ENCODE data around the gene NPTXR. TPM values are rescaled to one million over a fixed set of nuclear protein-coding genes. Genes with fewer than 3 reads are reported as not detected.
A peak's percentile ranks its signal among the peaks of the same experiment; 100 is the strongest.

The NPTXR gene
- total and polyA plus RNA-seq, 10 of the 15 experiments (the other 5 are each of a cell fraction or from before 2014, with no cell fraction given): 0.02 to 0.38 (median 0.07) TPM; not detected in 2

DNA sequence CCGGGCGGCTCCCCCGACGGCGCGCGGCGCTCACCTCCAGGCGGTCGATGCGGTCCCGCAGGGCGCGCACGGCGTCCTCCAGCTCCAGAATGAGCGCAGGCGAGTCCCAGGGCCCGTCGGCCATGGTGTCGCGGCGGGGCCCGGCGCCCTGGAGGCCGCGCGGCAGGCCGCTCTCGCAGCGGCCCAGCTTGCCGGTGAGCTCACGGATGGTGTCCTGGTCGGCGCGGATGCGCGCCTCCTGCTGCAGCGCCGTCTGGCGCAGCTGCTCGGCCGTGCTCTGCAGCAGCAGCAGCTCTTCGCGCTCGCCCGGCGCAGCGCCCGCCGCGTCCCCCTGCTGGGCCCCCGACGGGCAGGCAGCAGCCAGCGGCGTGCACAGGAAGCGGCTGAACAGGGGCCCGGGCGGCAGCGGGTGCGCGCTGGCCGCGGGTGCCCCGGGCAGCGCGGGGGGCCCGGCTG, 599 bp downstream of the NPTXR start:
- no peaks in the 10 kb centered on the region for H3K9me3 ChIP-seq (replicated peaks; ENCODE audit: control insufficient read depth, insufficient read depth, low read length)
- no TSS peak for BruUV-seq (replicated peaks)
- no peaks in the 10 kb centered on the region for H3K79me2 ChIP-seq (ENCODE audit: control insufficient read depth, insufficient read depth, low read length)
- no peaks in the 10 kb centered on the region for H3K4me1 ChIP-seq (ENCODE audit: control insufficient read depth, insufficient read depth, low read length)
- 8% methylated on average over 56 of the region's 68 CpGs for WGBS (ENCODE audit: insufficient coverage, insufficient replicate concordance, low lambda C conversion rate, missing lambda C conversion rate)
- peaks cover 22 to 27% of the 10 kb centered on the region in 2 experiments for H3K27me3 ChIP-seq (replicated peaks in 1 of 2; ENCODE audit: control insufficient read depth in 2 of 2, insufficient read depth in 2 of 2, low read length in 1 of 2)
- H3K4me2 ChIP-seq (ENCODE audit: control insufficient read depth, insufficient read depth): peak overlapping the region; percentile 30; the same call in 1 of the 2 replicates
- TF ChIP-seq SMC3 (IDR thresholded peaks at IDR 0.05; ENCODE audit: borderline replicate concordance, low read length): no peak
- TF ChIP-seq, protein P1, sequence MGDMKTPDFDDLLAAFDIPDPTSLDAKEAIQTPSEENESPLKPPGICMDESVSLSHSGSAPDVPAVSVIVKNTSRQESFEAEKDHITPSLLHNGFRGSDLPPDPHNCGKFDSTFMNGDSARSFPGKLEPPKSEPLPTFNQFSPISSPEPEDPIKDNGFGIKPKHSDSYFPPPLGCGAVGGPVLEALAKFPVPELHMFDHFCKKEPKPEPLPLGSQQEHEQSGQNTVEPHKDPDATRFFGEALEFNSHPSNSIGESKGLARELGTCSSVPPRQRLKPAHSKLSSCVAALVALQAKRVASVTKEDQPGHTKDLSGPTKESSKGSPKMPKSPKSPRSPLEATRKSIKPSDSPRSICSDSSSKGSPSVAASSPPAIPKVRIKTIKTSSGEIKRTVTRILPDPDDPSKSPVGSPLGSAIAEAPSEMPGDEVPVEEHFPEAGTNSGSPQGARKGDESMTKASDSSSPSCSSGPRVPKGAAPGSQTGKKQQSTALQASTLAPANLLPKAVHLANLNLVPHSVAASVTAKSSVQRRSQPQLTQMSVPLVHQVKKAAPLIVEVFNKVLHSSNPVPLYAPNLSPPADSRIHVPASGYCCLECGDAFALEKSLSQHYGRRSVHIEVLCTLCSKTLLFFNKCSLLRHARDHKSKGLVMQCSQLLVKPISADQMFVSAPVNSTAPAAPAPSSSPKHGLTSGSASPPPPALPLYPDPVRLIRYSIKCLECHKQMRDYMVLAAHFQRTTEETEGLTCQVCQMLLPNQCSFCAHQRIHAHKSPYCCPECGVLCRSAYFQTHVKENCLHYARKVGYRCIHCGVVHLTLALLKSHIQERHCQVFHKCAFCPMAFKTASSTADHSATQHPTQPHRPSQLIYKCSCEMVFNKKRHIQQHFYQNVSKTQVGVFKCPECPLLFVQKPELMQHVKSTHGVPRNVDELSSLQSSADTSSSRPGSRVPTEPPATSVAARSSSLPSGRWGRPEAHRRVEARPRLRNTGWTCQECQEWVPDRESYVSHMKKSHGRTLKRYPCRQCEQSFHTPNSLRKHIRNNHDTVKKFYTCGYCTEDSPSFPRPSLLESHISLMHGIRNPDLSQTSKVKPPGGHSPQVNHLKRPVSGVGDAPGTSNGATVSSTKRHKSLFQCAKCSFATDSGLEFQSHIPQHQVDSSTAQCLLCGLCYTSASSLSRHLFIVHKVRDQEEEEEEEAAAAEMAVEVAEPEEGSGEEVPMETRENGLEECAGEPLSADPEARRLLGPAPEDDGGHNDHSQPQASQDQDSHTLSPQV (IDR thresholded peaks at IDR 0.05): no peak
- 0 out of 2 replicates have a peak, but pooled peaks have one; percentile 7 for TF ChIP-seq RAD21 (IDR thresholded peaks at IDR 0.05; ENCODE audit: insufficient read depth, low read depth, low read length)
- no peak for TF ChIP-seq CBX5 (IDR thresholded peaks at IDR 0.05; ENCODE audit: low read depth)
- TF ChIP-seq HDAC6 (IDR thresholded peaks at IDR 0.05; ENCODE audit: unreplicated experiment): peak; percentile 56
- TF ChIP-seq, protein P2, sequence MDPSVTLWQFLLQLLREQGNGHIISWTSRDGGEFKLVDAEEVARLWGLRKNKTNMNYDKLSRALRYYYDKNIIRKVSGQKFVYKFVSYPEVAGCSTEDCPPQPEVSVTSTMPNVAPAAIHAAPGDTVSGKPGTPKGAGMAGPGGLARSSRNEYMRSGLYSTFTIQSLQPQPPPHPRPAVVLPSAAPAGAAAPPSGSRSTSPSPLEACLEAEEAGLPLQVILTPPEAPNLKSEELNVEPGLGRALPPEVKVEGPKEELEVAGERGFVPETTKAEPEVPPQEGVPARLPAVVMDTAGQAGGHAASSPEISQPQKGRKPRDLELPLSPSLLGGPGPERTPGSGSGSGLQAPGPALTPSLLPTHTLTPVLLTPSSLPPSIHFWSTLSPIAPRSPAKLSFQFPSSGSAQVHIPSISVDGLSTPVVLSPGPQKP (IDR thresholded peaks at IDR 0.05; ENCODE audit: low read depth, low read length): no peak
- TF ChIP-seq SUZ12 (IDR thresholded peaks at IDR 0.05; ENCODE audit: unreplicated experiment): peak; percentile 90
- TF ChIP-seq, protein P3, sequence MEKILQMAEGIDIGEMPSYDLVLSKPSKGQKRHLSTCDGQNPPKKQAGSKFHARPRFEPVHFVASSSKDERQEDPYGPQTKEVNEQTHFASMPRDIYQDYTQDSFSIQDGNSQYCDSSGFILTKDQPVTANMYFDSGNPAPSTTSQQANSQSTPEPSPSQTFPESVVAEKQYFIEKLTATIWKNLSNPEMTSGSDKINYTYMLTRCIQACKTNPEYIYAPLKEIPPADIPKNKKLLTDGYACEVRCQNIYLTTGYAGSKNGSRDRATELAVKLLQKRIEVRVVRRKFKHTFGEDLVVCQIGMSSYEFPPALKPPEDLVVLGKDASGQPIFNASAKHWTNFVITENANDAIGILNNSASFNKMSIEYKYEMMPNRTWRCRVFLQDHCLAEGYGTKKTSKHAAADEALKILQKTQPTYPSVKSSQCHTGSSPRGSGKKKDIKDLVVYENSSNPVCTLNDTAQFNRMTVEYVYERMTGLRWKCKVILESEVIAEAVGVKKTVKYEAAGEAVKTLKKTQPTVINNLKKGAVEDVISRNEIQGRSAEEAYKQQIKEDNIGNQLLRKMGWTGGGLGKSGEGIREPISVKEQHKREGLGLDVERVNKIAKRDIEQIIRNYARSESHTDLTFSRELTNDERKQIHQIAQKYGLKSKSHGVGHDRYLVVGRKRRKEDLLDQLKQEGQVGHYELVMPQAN (conservative IDR thresholded peaks at IDR 0.05): no peak
- TF ChIP-seq, protein P4, sequence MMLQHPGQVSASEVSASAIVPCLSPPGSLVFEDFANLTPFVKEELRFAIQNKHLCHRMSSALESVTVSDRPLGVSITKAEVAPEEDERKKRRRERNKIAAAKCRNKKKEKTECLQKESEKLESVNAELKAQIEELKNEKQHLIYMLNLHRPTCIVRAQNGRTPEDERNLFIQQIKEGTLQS (IDR thresholded peaks at IDR 0.05; ENCODE audit: borderline replicate concordance, extremely low read depth, low read depth, low read length): no peak
- TF ChIP-seq BHLHE40 (IDR thresholded peaks at IDR 0.05; ENCODE audit: borderline replicate concordance in 1 of 2, low read depth in 2 of 2, low read length in 1 of 2): no peak
- no peak for TF ChIP-seq ZNF384 (IDR thresholded peaks at IDR 0.05; ENCODE audit: borderline replicate concordance, low read depth, low read length)
- no peak for TF ChIP-seq NFYA (IDR thresholded peaks at IDR 0.05; ENCODE audit: borderline replicate concordance, low read depth, low read length)
- TF ChIP-seq MEF2B (IDR thresholded peaks at IDR 0.05; ENCODE audit: partially characterized antibody, poor library complexity, severe bottlenecking): no peak
- ATAC-seq (peak; percentile 69), DNase-seq (ENCODE audit: low read depth, low spot score) (no peak), FAIRE-seq (no peak)
- H3K4me3 ChIP-seq: no peak overlapping the region
- no peaks in the 10 kb centered on the region for H3K36me3 ChIP-seq (ENCODE audit: control insufficient read depth in 2 of 2, insufficient read depth in 2 of 2, low read length in 1 of 2)
- no peaks in the 10 kb centered on the region for H4K20me1 ChIP-seq (ENCODE audit: control insufficient read depth, insufficient read depth)
- ChIA-PET RAD21 (ENCODE audit: unreplicated experiment) (interaction anchor here (0.5 kb wide), 1 partner anchor 53 kb away, joined by 3 read pairs; no protein-coding TSS in a partner anchor), CTCF (no interaction called here), POLR2A (no interaction called here), SMC1A (ENCODE audit: uncharacterized antibody, unreplicated experiment) (no interaction called here)
- intact Hi-C loops (cut with micrococcal nuclease; ENCODE audit: unreplicated experiment) (no loop called here), in situ Hi-C loops (cut with MboI) (no loop called here)
- no peak overlapping the region for H3K27ac ChIP-seq (ENCODE audit: control insufficient read depth, insufficient read depth)
- H2AFZ ChIP-seq (ENCODE audit: control insufficient read depth, low read depth, low read length): no peak overlapping the region
- no peak overlapping the region for H3K9ac ChIP-seq (ENCODE audit: control insufficient read depth, insufficient read depth, low read length)

Measured in GM12878 (cell line).